Hindlimb muscle (tissue), 1 donor: ENCODE results near the gene FA2H. TPM values are rescaled to one million over a fixed set of nuclear protein-coding genes. Genes with fewer than 3 reads are reported as not detected.
"Not testable (repeated sequence)": the region's sequence is repeated elsewhere in the genome, so short reads cannot be mapped to it uniquely, and the experiment has no call there.

Experiments
- DNase-seq: peaks from one replicate; pipeline ENCODE4 v3.0.0-alpha.2; 2013
- polyA plus RNA-seq: library from polyadenylated mRNA; unstranded; fragments of 120-200 nt; gene quantifications from one replicate; pipeline ENCODE4 v1.2.1, GENCODE V29; 2013; ENCODE audit not compliant: insufficient read length

FA2H gene
- polyA plus RNA-seq, 1 donor = 0.22 TPM

DNA sequence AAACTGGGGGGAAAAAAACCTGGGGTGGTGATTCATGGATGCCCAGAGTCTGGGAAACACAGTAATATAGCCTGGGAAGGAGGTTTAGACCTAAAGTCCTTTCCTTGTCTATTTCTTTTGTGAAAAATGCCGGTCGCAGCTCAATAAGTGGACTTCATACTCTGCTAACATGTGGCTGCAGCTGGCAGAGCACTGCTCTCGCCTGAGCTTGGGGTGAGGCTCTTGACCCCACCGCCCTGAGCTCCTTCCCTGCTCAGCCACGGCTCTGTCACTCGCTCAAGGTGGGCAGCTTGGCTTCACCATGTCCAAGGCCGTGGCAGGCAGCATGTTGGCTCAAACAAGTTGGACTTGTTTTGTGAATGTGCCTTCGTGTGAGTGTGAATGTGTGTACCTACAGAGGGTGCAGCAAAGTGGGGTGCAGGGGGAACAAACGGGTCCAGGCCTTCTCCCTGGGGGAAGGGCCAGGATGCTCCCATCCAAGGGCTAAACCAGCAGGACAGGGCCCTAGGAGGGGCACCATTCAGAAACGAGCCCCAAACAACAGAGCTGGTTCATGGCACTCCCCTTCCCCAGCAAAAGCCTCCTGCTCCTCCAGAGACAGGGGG is 4.9 kb downstream of the FA2H start:
- no peak for DNase-seq

DNA sequence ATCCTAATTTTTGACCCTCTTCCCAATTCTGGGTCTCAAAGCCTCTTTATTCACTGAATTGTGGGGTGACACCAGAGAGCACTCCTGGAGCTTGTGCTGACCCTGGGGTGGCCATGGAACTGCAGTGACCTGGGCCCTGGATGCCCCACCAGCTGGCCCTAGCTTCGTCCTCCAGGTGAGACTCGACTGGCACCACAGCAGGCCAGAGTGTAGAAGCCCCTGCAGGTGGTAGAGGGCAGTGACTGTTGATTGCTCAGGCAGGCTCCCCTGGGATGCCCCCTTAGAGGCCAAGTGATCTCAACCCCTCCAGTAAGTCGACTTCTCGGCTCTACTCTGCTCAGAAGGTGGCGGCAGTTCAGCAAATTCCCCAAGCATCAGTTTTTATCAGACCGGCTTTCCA is 6.4 kb downstream of the FA2H start:
- DNase-seq = peak; percentile 8

DNA sequence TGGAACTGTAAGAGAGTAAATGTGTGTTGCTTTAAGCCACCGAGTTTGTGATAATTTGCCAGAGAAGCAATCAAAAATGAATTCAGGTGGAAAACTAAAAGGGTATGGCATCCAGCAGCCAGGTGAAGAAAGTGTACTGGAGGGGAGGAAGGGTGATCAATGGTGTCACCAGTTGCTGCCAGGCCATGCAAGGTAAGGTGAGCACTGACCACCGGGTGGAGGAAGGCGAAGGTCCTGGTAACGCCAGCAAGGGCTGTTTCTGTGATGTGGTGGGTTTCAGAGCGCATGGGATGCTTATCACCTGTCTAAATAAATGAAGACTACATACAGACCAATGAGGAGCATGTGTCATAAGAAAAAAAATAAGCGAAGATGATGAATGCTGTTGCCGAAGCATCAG is 6.9 kb downstream of the FA2H start:
- no peak for DNase-seq

DNA sequence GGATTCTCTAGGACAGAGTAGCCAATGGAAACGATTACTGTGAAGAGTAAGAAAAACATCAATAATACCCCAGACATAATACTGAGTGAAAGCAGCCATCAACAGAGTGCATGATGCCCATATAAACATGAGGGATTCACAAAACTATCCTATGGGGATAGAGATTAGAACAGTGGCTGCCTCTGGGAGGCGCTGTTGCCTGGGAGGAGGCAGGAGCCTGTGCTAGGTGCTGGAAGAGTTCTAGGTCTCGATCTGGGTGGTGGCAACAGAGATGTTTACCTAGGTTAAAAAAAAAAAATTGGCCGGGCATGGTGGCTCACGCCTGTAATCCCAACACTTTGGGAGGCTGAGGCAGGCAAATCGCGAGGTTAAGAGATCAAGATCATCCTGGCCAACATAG is 7.9 kb downstream of the FA2H start:
- no peak for DNase-seq

GRCh38 chr16:74764184-74764583 is 10.4 kb downstream of the FA2H start:
- DNase-seq = not testable (repeated sequence)

DNA sequence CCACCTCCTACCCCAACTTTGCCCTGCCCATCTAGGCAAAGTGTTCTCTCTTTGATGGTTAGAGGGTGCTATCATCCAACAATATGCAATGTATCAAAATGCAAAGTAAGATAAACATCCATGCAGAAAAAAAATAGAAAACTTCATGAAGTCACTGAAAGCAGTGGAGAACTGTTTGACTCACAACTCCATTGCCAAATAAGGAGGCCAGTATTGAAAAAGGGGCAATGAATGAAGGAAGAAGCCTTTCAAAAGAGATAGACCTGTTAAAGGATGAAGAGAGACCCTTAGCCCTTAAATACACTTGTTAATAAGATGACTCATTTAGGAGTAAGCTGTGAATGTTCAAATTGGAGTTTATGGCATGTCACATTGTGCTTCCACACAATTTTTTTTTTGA is 13.0 kb downstream of the FA2H start:
- no peak for DNase-seq

DNA sequence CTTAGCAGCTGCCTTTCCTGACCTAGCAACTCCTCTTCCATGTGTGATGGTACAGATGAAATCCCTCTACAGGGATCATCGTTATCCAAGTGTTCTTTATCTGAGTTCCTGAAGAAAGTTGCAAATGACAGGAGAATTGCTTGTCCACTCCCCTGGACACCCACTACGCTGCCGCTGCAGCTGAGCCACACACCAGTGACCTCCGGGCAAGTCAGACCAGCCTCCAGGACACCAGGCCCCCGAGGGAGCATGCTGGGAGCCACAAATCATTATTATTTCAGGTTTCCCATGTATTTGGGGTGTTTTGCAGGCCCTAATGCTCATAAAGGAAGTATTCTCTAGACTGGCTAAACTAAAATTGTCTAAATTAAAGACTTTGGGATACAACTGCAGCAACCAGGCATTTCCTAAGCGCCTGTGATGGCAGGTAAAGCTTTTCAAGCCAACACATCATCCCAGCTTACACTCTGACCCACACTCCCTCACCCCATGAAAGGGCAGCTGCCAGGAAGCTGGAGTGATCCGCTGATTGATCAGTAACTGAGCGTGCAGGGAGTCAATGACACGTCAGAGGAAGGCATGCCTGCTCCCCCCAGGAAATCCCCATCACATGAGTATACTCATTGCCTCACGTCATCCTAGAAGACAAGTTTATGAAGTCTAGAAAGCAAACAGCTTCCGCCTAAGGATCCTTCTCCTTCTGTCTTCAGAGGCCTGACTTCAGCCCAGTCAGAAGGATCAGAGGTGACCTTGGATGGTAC is 14.4 kb downstream of the FA2H start:
- no peak for DNase-seq

GRCh38 chr16:74759564-74759963 is 15.1 kb downstream of the FA2H start:
- no peak for DNase-seq

- DNase-seq = no peak
Observed at GRCh38 chr16:74758801-74759200, 15.8 kb downstream of the FA2H start.

DNA sequence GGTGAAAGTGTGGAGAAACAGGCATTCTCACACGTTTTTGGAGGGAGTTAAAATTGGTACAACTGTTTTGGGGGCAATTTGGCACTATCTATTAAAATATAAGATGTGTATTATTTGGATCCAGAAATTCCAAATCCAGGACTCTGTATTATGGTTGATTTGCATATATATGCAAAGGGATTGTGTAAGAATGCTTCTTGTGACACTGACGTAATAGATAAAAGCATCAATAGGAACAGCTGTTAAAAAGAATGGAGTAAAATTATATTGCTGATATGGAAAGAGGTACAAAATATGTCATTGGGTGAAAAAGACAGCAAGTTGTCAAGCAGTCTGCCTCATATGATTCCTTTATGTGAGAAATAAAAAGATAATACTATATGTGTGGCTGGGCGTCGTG is 17.3 kb downstream of the FA2H start:
- no peak for DNase-seq

DNA sequence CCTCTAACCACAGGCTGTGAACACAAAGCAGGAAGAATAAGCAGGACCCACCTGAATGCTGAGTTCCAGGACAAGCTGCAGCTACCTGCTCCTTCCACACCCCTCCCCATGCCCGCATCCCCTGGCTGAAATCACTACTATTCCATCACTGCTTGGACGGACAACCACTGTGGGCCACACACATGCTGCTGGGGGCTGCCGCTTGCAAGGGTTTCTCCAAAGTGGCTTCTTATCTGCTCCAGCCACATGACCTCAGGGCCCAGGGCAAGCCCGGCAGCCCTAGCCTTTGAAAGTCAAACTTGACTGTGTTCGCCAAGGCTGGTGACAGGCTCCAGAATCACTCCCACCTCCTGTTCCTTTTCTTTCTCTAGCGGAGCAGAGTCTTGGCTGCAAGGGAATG is 18.4 kb downstream of the FA2H start:
- DNase-seq = no peak

GRCh38 chr16:74753180-74753579 is 21.4 kb downstream of the FA2H start:
- no peak for DNase-seq

GRCh38 chr16:74752756-74753155 is 21.9 kb downstream of the FA2H start:
- no peak for DNase-seq

DNA sequence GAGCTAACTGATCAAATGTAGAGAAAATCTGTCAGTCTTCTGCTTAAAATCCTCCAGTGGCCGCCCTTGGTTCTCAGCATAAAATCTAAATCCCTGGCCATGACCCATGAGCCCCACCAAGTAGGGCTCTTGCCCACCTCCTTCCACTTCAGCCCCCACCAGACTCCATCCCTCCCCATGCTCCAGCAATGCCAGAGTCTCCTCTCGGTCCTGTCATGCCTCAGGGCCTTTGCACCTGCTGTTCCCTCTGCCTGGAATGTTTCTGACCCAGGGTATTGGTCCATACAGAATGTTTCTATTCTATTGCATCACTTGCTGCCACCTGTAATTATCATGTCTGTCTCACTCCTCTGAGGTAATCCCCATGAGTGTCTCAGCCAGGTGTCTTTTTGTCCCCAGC is 22.4 kb downstream of the FA2H start:
- DNase-seq = no peak

DNA sequence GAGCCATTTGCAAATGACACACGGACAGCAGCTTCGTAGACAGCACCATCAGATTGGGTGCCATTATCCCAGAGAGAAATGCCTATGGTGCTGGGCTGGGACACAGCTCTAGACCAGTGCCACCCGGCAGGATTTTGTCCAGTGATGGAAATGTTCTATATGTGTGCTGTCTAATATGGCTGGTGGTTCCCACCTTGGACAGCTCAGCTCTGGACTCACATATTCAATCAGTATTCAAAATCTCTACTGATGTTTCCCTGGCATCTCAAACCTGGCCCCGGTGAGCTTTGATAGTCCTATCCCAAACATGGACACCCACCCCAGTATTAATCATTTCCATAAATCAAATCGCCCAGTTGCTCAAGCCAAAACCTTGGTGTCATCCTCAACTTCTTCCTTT is 23.0 kb downstream of the FA2H start:
- DNase-seq = no peak

- no peak for DNase-seq
Observed at GRCh38 chr16:74749291-74750055, 25.1 kb downstream of the FA2H start.

GRCh38 chr16:74748616-74749026 is 26.0 kb downstream of the FA2H start:
- DNase-seq = no peak

GRCh38 chr16:74747716-74748615 is 26.7 kb downstream of the FA2H start:
- DNase-seq = no peak

- no peak for DNase-seq
Observed at GRCh38 chr16:74745926-74746325, 28.7 kb downstream of the FA2H start.

- no peak for DNase-seq
Observed at GRCh38 chr16:74745109-74745615, 29.5 kb downstream of the FA2H start.

- no peak for DNase-seq
Observed at GRCh38 chr16:74744566-74744965, 30.1 kb downstream of the FA2H start.

DNA sequence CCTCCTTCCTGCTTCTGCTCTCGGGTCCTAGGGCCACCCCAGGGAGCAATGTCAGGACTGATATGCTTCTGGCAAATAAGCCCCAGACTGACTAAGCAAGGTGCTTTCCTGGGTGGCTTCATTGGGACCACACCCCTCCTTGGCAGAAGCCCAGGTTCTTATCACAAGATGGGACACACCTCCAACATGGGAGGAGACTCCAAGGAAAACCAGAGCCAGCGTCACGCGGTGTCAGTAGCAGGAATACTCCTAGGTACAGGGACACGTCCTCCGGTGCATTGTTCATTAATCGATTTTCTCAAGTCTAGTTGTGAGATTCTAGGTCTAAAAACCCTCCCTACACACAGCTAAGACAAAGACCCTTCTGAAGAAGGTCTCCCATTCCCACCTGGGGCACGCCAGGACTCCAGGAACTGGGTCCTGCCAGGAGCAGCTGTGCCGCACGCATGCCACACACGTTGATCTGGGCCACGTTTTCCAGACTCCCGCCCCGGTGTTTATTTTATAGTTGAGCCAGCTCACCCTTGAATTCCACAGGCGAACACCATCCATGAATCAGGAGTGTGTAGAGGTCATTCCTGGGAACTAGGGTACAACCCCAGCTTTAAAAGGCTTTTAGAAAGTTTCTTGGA is 30.8 kb downstream of the FA2H start:
- no peak for DNase-seq
